Prostate gland (tissue), 2 donors: ENCODE data around the gene SKOR1.

Source experiments
- CTCF ChIP-seq, 4 experiments: fragments of 200-600 bp in 2 of 4; fragments of 450-650 bp in 2 of 4; sonication (generic) in 2 of 4; IDR thresholded peaks; 1 replicate in 3 of 4; 2 replicates in 1 of 4; pipeline ENCODE4 v1.5.1; 2016 to 2019; ENCODE audit warnings: antibody characterized with exemption in 4 of 4, mild to moderate bottlenecking in 2 of 4, moderate library complexity in 2 of 4
- POLR2AphosphoS5 ChIP-seq: sonication (generic); formaldehyde crosslinking; IDR thresholded peaks from one replicate; pipeline ENCODE4 v1.6.1; 2017; ENCODE audit warnings: antibody characterized with exemption

- TF ChIP-seq CTCF (IDR thresholded peaks at IDR 0.05): no peak
- no peak for TF ChIP-seq POLR2AphosphoS5
These were observed 40.0 kb downstream of the SKOR1 start for GRCh38 chr15:67865331-67865730.
